Activated CD4-positive, CD25-positive, alpha-beta regulatory T cell treated with anti-CD3 and anti-CD28 coated beads, Interleukin-2, amount 50 U/mL, for 24 hours (primary cell): ENCODE results near the gene BTN1A1.
"Not testable (repeated sequence)": the region's sequence is repeated elsewhere in the genome, so short reads cannot be mapped to it uniquely, and the experiment has no call there.

ENCODE experiments used
- ATAC-seq, 2 donors: fragments of 150-1000 bp; cut with Tn5 transposase; one replicate each; pipeline ENCODE4 v1.10.0; 2021; ENCODE audit warnings: mild to moderate bottlenecking in 1 of 2, moderate library complexity in 1 of 2

Gene BTN1A1

GRCh38 chr6:26537846-26538571 is 37.9 kb downstream of the BTN1A1 start, which contains the start of gene HMGN4:
HMGN4 (plus strand) TSS chr6:26538366; CDS start chr6:26545207, 6,841 bp downstream.
- ATAC-seq, result peak; percentile 61 to 65

- ATAC-seq, result no peak
These were observed 38.4 kb downstream of the BTN1A1 start for GRCh38 chr6:26538572-26538902.

GRCh38 chr6:26539071-26539615 is 39.0 kb downstream of the BTN1A1 start:
- ATAC-seq, result no peak

GRCh38 chr6:26541579-26541978 is 41.5 kb downstream of the BTN1A1 start:
- no peak for ATAC-seq

GRCh38 chr6:26543953-26544352 is 43.9 kb downstream of the BTN1A1 start:
- ATAC-seq, result peak in 1 of 2 donors; percentile 59

GRCh38 chr6:26544473-26544872 is 44.4 kb downstream of the BTN1A1 start:
- no peak for ATAC-seq

GRCh38 chr6:26545627-26546026 is 45.5 kb downstream of the BTN1A1 start:
- no peak for ATAC-seq

- ATAC-seq, result not testable (repeated sequence)
These were observed 47.3 kb downstream of the BTN1A1 start for GRCh38 chr6:26547363-26547762.

GRCh38 chr6:26550250-26550993 is 50.3 kb downstream of the BTN1A1 start:
- ATAC-seq, result peak; percentile 22 to 39

GRCh38 chr6:26552205-26552604 is 52.1 kb downstream of the BTN1A1 start:
- no peak for ATAC-seq

- ATAC-seq, result no peak
These were observed 52.6 kb downstream of the BTN1A1 start for GRCh38 chr6:26552640-26553188.

- ATAC-seq, result peak; percentile 48 to 64
These were observed 53.1 kb downstream of the BTN1A1 start for GRCh38 chr6:26553264-26553634.

GRCh38 chr6:26553635-26554446 is 53.7 kb downstream of the BTN1A1 start:
- ATAC-seq, result peak; percentile 59 to 63

GRCh38 chr6:26554447-26554696 is 54.3 kb downstream of the BTN1A1 start:
- ATAC-seq, result no peak

- peak; percentile 10 to 28 for ATAC-seq
These were observed 54.8 kb downstream of the BTN1A1 start for GRCh38 chr6:26554697-26555504.

- ATAC-seq, result no peak
These were observed 55.6 kb downstream of the BTN1A1 start for GRCh38 chr6:26555505-26556262.

- no peak for ATAC-seq
These were observed 56.4 kb downstream of the BTN1A1 start for GRCh38 chr6:26556263-26557070.
